ENCODE data around the gene ATN1.

- TF ChIP-seq CTCF (IDR thresholded peaks at IDR 0.05) (no peak), POLR2A (IDR thresholded peaks at IDR 0.05) (no peak)
Measured at GRCh38 chr12:6959058-6959804, 31.5 kb downstream of the ATN1 start.
